ENCODE results near the gene SGIP1.

GRCh38 chr1:66552829-66553228 is 18.9 kb downstream of the SGIP1 start:
- TF ChIP-seq CTCF (conservative IDR thresholded peaks at IDR 0.05; ENCODE audit: low read depth, low read length), result no peak
- no peak for TF ChIP-seq EZH2 (IDR thresholded peaks at IDR 0.05; ENCODE audit: borderline replicate concordance, low read depth, low read length, poor library complexity, severe bottlenecking)
